ENCODE measurements around the gene UQCR10. TPM values are rescaled to one million over a fixed set of nuclear protein-coding genes. Genes with fewer than 3 reads are reported as not detected.

Gene UQCR10
- total RNA-seq (2014; rRNA removed; shearing (Covaris generic)), result 114 and 138 TPM in 2 replicates

DNA sequence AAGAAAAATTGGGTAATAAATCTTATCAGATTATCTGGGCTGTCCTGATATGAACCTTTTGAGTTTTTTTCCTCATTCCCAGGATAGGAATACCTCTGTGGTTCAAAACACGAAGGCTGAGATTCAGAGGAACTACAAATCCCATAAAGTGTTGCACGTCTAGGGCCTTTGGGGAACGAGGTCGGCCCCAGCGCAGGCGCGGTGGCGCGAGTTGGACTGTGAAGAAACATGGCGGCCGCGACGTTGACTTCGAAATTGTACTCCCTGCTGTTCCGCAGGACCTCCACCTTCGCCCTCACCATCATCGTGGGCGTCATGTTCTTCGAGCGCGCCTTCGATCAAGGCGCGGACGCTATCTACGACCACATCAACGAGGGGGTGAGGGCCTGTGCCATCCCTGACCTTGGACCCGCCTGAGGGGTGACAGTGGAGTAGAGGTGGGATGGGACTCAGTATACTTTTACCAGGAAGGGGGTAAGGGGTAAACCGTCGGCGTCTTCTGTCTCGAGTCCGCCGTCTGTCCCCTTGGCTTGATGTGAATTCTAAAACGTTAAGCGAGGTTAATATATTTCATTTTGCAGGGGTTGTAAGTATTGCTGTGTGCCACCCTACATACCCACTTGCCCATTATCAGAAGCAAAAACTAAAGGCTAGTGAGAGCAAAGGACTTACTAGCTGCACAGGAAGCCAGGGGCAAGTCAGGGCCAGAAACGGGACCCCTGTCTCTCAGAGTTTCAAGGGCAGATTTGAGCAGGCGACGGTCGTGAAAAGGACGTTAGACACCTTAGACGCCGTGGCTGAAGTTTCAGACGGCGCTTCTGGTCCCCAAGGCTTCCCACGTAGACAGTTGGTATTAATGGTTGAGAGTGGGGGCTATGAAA is at the start of gene UQCR10:
Gene UQCR10 (plus strand): TSS at position 199 of the 881 bp plus-strand sequence. CDS start 30 bp downstream, at position 229.
- in situ Hi-C loops (cut with HindIII; ENCODE audit: low sequenced_read_pairs), result no loop called here
- peak; percentile 93 for DNase-seq (ENCODE audit: low spot score)

DNA sequence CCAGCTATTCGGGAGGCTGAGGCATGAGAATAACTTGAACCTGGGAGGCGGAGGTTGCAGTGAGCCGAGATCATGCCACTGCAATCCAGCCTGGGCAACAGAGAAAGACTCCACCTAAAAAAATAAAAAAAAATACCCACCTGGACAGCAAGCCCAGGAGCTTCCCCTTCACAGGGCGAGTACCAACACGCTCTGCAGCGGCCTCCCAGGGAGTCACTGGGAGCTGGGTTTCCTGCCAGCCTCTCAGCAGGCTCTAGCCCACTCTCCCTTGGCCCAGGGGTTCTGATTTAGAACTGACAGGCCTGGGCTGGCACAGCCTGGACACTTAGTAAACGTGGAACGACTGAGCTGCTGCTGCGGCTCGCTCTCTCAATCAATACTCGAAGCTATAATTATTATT is 49.4 kb upstream of the UQCR10 start:
- in situ Hi-C loops (cut with HindIII; ENCODE audit: low sequenced_read_pairs), result no loop called here

DNA sequence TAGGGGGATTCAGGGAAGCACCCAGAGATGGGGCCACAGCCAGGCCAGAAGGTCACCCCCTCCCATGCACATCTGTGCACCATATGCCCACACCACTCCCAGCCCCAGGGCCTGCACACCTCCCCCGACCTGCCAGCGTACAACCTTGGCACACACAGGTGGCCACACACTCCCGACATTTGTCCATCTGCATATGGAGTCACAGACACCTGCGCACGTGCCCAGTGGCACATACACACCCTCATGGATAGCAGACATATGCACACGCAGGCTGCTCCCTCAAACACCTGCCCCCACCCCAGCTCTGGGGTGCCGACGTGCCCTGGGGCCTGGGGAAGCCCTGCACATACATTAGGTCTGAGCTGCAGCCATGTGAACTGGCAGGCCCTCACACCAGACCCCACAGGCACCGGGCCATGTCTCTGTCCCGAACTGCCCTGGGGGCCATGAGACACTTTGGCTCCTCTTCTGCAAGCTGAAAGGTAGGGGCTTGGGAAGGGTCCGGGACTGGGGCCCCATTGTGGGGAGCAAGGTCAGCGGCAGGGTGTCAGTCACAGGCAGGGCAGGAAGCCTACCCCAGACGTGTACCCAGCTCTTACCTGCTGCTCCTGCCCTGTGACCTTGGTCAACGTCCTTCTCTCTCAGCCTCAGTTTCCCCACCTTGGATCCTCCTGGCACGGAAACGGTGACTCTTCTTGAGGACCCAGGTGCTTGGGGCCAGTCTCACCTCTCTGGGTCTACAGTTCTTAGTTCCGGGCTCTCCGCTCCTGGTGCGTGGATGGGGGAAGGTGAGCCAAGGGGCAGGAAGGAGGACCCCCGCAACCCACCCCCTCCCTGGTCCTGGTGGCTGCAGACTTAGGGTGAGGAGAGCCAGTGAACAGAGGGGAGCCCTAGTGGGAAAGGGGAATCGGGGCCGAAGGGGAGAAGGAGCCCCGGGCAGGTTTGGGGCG is 47.9 kb upstream of the UQCR10 start:
- DNase-seq (ENCODE audit: low spot score), result no peak
- in situ Hi-C loops (cut with HindIII; ENCODE audit: low sequenced_read_pairs), result no loop called here

More for the DNA sequence above, 49.4 kb upstream of the UQCR10 start:
- DNase-seq (ENCODE audit: low spot score), result no peak

DNA sequence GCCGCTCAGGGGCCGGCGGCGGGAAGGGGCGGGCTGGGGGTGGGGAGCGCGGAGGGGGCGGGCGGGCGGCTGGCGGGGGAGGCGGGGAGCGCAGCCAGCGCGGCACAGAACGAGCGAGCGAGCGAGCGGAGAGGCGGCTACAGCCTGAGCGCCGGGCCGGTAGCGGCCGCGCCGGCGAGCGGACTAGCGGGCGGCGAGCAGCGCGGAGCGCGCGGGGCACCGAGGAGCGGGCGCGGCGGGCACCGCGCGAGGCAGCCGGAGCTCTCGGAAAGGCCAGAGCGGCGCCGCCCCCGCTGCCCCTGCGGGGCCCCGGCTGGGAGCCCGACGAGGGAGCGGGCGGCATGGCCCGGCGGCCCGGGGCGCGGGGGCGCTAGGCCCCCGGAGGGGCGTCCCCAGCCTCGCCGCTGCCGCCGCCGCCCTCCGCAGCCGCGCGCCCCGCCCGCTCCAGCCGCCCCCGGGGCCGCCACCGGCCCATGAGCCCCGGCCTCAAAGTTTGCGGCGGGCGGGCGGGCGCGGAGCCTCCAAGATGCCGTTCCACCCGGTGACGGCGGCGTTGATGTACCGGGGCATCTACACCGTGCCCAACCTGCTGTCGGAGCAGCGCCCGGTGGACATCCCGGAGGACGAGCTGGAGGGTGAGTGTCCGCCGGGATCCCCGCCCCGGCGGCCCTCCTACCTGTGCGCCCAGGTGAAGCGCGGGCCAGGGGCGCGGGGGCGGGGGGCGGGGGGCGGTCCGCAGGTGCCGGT is 47.1 kb upstream of the UQCR10 start, which contains the start of gene CABP7:
Gene CABP7 (plus strand): TSS at position 105 of the 747 bp plus-strand sequence. CDS start 422 bp downstream, at position 527.
- DNase-seq (ENCODE audit: low spot score), result no peak
- in situ Hi-C loops (cut with HindIII; ENCODE audit: low sequenced_read_pairs), result no loop called here

DNA sequence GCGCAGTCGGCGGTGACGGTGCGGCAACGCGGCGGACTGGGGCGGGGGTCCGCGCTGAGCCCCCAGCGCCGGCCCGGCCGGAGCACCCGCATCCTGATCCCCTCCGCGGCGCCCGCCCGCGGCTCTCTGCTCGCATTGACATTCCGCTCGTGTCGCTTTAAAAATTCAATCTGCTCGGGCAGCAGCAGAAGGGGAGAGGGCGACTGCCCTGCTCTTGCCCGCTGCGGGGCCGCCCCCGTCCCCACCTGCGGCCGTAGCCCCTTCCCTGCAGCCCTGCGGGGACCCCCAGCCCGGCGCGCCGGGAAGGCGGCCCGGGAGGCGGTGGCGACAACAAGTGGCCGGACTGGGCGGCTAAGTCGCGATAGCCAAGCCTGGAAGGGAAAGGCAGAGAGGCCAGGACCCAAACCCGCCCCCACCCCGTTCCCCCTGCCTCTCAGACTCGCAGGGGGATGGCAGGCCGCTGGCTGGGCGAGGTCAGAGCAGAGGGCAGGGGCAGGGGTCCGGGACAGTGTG is 46.3 kb upstream of the UQCR10 start:
- no peak for DNase-seq (ENCODE audit: low spot score)

DNA sequence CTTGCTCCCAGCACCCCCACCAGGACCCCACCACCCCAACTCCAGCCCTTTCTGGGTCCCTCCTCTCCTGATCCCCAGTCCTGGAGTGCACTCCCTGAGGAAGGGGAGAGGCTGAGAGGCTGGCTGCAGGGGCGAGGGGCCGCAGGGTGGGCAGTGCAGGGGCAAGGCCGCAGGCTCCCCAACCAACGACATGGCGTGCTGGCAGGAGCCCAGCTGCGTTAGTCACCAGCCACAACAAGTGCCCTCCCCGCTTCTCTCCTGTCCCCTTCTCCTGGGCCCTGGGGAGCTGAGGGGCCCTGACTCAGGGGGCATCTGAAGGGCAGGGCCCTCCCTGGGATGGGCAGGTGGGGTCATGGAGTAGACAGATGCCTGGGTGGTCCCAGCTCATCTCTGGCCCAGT is 45.0 kb upstream of the UQCR10 start:
- DNase-seq (ENCODE audit: low spot score), result no peak
- in situ Hi-C loops (cut with HindIII; ENCODE audit: low sequenced_read_pairs), result no loop called here

More for the DNA sequence above, 46.3 kb upstream of the UQCR10 start:
- in situ Hi-C loops (cut with HindIII; ENCODE audit: low sequenced_read_pairs), result no loop called here

DNA sequence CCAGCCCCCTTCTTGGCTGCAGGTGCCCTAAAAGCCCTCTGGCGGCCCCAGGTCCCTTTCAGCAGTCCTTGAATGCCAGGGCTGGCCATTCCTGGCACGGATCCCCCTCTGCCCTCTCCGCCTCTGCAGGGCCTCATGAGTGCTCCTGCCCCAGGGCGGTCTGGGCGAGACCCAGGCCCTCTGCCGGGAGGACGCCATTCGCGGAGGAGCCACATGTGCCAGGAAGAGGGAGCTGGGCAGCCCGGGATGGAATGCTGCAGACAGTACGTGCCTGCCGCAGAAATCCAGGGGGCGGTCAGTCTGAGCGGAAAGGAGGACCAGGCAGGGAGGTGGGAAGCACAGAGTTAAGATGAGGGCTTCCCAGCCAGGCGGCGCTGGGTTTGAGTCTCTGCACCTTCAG is 44.6 kb upstream of the UQCR10 start:
- in situ Hi-C loops (cut with HindIII; ENCODE audit: low sequenced_read_pairs), result no loop called here
- no peak for DNase-seq (ENCODE audit: low spot score)

DNA sequence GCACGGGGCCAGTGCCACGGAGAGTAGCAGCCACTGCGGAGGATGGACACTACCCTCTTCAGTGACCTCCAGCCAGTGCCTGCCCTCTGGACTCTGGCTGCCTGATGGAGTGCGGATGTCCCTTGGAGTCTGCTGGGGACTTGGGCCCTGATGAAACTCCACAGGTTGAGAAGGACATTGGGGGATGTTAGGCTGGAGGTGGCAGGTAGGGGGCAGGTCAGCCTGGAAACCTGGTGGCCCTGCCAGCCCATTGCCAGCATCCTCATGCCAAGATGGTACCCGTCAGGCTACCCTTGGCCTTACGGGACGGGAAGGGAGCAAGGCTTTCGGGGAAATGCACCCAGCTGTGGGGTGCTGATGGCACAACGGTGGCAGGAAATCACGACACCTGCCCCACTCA is 43.4 kb upstream of the UQCR10 start:
- in situ Hi-C loops (cut with HindIII; ENCODE audit: low sequenced_read_pairs), result no loop called here
- no peak for DNase-seq (ENCODE audit: low spot score)

DNA sequence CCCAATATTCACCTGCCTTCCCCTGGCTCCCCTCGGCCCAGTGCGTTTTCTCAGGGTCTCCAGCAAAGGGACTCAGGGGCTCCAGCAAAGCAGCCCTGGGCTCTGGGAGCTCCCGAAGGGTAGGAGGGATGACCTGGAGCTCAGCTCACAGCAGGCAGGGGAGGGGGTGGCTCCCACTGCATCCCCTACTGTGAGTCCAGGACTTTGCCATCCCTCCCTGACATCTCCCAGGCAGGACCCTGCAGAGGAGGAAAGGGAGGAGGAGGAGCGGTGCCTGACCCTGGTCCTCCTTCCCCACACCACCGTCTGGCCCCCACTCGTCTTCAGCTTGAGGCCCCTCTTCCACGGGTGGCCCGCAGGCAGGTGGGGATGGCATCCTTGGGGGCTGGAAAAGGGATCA is 42.3 kb upstream of the UQCR10 start:
- DNase-seq (ENCODE audit: low spot score), result no peak
- in situ Hi-C loops (cut with HindIII; ENCODE audit: low sequenced_read_pairs), result no loop called here

DNA sequence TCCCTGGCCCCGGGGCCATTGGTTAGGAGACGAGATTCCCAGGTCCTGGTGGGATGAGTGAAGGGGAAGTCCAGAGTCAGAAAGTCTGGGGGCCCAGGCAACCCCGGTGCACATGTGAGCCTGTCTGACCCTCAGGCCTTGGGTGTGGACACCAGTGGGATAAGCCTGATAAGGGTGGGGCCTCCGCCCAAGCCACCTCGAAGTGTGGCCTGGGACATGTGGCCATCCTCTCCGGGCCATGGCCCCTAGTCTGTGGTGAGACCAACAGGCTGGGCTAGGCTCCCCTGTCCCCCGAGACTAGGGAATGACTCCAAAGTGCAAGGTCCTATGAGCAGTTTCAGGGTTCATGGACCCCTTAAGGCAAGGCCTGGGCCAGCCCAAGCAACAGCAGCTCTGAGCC is 41.1 kb upstream of the UQCR10 start:
- no peak for DNase-seq (ENCODE audit: low spot score)
- in situ Hi-C loops (cut with HindIII; ENCODE audit: low sequenced_read_pairs), result no loop called here

DNA sequence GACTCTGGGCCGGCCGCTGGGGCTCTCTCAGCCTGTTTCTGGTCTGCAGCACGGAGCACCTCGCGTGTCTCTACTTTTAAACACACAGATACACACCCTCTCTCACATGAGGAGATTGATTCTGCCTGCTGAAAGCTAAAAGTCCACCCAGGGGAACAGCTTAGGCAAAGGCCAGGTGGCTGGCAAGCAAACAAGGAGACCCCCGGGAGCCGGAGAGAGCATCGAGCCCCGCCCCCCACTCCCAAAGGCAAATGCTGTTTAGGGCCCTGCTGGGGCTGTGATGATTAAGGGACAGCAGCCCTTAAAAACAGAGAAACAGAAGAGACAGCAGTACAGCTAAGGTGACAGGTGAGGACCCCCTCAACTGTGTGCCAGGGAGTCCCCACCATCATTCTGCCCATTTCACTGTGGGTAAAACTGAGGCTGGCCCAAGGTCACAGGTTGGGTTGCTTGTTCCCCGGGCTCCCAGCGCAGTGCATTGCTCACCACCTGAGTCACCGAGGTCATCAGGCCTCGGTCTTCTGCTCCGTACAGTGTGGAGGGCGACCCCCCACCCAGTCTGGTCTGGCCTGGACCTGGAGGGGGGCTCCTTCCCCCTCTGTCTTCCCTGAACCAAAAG is 40.5 kb upstream of the UQCR10 start:
- no peak for DNase-seq (ENCODE audit: low spot score)

DNA sequence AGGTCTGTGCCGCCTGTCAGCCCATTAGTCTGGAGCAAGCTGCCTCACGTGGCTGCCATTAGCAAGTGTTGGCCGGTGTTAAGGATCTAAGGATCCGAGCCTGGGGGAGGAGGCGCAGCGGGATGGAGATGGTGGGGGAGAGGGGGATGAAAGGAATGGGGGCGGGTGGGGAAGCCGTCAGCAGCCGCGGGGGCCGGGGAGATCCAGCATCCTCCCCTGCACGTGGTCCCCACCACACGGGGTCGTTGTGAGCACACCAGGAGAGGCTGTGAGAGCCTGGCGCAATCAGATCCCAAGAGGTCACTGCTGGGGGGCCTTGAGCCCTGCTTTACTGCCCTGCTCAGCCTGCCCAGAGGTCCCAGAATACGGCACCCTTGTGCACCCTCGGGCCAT is 40.0 kb upstream of the UQCR10 start:
- in situ Hi-C loops (cut with HindIII; ENCODE audit: low sequenced_read_pairs), result no loop called here
- DNase-seq (ENCODE audit: low spot score), result no peak

More for the DNA sequence above, 40.5 kb upstream of the UQCR10 start:
- in situ Hi-C loops (cut with HindIII; ENCODE audit: low sequenced_read_pairs), result no loop called here

DNA sequence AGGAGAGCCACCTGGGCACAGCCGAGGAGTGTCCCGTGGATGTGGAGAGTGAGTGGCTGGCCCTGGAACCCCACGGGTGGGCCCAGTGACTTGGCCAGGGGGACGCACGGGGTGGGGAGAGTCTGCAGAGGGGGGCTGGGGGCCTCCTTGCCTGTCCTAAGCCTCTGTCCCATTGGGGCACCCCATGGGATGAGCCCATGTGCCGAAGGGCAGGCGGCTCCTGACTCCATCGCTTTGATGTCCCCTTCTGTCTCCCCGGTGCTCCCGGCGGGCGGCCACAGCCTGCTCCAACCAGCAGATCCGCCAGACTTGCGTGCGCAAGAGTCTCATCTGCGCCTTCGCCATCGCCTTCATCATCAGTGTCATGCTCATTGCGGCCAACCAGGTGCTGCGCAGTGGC is 38.0 kb upstream of the UQCR10 start:
- in situ Hi-C loops (cut with HindIII; ENCODE audit: low sequenced_read_pairs), result no loop called here
- no peak for DNase-seq (ENCODE audit: low spot score)

DNA sequence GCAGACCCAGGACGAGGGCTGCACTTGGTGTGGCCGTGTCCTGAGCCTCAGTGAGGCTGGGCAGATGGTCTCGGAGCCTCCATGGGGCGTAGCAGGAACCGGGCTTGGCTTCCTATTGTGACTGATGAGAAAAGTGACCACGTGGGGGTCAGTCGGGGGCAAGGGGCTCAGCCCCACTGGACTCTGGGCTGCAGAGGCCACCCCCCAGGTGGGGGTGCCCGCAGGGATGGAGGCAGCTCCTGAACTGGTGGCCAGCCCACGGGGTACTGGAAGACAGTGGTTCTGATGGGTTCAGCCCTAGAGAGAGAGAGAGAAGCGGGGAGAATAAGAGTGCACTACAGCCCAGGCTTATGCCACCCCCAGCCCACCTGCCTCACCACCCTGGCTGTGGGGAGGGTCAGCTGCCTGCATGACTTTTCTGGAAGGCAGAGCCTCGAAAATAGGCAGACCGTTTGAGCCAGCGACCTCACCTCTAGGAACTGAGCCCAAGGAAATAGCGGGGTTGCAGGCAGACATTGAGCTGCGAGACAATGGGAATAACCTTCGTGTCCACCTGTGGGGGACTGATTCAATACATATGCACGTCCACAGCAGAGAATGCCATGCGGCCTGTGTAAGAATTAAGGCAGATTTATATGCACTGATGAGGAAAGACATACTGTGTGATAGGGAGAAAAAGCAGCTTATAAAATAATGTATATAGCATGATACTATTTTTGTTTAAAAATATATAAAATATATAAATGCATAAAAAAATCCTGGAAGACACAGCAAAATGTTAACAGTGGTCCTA is 35.9 kb upstream of the UQCR10 start:
- in situ Hi-C loops (cut with HindIII; ENCODE audit: low sequenced_read_pairs), result no loop called here
- no peak for DNase-seq (ENCODE audit: low spot score)

DNA sequence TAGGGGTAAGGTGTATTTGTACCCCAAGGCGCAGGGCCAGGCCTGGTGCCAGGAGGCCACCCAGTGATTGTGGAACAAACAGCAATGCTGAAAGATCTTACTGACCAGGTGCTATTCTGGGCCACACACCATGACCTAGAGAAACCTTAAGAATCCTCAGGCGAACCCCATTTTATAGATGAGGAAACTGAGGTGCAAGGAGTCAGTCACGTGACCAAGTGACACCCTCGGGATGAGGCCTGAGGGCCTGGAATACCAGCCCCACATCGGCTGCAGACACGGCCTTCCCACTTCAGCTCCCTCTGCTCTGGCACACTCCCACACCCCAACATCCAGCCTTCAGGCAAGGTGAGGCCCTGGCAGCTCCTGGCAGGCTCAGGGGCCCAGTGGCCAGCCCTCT is 34.3 kb upstream of the UQCR10 start:
- no peak for DNase-seq (ENCODE audit: low spot score)
- in situ Hi-C loops (cut with HindIII; ENCODE audit: low sequenced_read_pairs), result no loop called here

DNA sequence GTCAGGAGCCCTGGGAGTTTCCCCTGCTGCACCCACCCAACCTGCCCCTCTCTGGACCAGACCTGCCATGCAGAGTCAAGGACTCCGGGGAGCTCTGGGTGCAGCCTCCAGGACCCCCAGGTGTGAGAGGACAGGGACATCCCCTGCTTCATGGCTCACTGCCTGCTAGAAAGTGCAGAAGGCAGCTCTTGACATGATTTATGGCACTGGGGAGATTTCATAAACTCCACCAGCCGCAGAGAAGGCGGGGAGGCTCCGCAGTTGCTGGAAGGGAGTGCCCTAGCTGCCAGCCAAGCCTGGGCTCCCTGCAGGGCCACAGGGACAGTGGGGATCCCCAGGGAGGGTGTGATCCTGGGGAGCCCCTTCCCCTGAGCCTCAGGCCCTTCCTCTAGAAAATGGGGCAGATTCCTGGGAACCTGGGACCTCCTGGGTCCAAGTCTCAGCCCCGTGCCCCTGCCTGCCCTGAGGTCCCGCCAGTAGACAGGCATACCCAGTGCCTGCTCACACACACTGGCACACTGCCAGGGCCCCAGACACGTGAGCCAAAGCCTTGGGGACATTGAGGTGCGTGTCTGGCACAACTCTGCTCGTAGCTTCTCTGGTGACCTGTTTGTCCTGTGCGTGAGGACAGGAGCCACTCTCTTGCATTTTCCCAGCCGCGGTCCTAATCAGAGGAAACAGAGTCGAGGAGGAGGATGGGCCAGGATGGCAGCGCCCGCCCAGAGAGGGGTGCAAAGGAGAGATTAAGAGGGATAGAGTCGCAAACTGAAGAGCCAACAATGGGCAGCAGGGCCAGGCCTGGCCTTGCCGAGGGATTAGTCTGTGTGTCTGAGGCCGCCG is 33.6 kb upstream of the UQCR10 start:
- in situ Hi-C loops (cut with HindIII; ENCODE audit: low sequenced_read_pairs), result no loop called here
- no peak for DNase-seq (ENCODE audit: low spot score)

DNA sequence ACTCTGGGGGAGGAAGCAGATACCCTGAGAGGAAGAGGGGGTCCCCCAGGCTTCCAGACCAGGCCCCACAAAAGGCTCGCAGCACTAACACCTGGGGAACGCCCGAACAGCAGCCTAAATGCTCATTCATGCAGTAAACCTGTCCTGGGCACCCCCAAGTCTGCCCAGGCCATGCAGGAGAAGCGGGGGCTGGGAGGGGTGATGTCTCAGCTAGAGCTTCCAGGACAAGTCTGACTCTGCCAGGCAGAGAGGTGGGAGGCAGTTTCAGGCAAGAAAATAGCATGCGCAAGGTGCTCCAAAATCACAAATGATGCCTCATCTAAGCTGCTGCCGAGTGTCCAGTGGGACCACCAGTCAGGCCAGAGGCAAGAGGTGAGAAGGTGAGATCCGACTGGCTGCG is 32.8 kb upstream of the UQCR10 start:
- in situ Hi-C loops (cut with HindIII; ENCODE audit: low sequenced_read_pairs), result no loop called here
- DNase-seq (ENCODE audit: low spot score), result no peak
